ENCODE results near the gene GAPDHS. TPM values are rescaled to one million over a fixed set of nuclear protein-coding genes. Genes with fewer than 3 reads are reported as not detected.

GAPDHS gene
- total and polyA plus RNA-seq, 2 of the 13 experiments (the other 11 are each of a cell fraction or from before 2014, with no cell fraction given), result not detected

GRCh38 chr19:35569281-35569781, 36.1 kb downstream of the GAPDHS start (continued):
- TF ChIP-seq UBTF (CRISPR knock-in tag; IDR thresholded peaks at IDR 0.05), result 0 out of 2 replicates have a peak, but pooled peaks have one; percentile 39
- peak; percentile 62; the same call in 1 of the 2 replicates for TF ChIP-seq ZNF558 (CRISPR knock-in tag; IDR thresholded peaks at IDR 0.05; ENCODE audit: borderline replicate concordance)
- peak; percentile 95 for TF ChIP-seq ZNF281 (CRISPR knock-in tag; IDR thresholded peaks at IDR 0.05; ENCODE audit: borderline replicate concordance)
- no peak for TF ChIP-seq HOMEZ (CRISPR knock-in tag; IDR thresholded peaks at IDR 0.05; ENCODE audit: low read depth)
- TF ChIP-seq SIN3A (IDR thresholded peaks at IDR 0.05; ENCODE audit: borderline replicate concordance, low read depth, low read length), result no peak
- TF ChIP-seq ZNF644 (CRISPR knock-in tag; IDR thresholded peaks at IDR 0.05; ENCODE audit: low read depth), result peak; percentile 32; the same call in 1 of the 2 replicates
- no peak for TF ChIP-seq ZNF44 (CRISPR knock-in tag; IDR thresholded peaks at IDR 0.05)
- no peak for TF ChIP-seq ZNF280D (CRISPR knock-in tag; IDR thresholded peaks at IDR 0.05)
- TF ChIP-seq ZNF160 (CRISPR knock-in tag; IDR thresholded peaks at IDR 0.05), result no peak
- TF ChIP-seq MIER2 (CRISPR knock-in tag; IDR thresholded peaks at IDR 0.05), result peak; percentile 72; the same call in 1 of the 2 replicates
- TF ChIP-seq ZNF207 (IDR thresholded peaks at IDR 0.05; ENCODE audit: borderline replicate concordance), result no peak
- TF ChIP-seq FOXK1 (CRISPR knock-in tag; IDR thresholded peaks at IDR 0.05; ENCODE audit: borderline replicate concordance, low read depth), result no peak
- TF ChIP-seq FOXA3 (CRISPR knock-in tag; IDR thresholded peaks at IDR 0.05), result peak; percentile 65
- no peak; the same call in 1 of the 2 replicates for TF ChIP-seq SIX4 (CRISPR knock-in tag; IDR thresholded peaks at IDR 0.05)
- peak; percentile 90 for TF ChIP-seq PAXIP1 (CRISPR knock-in tag; conservative IDR thresholded peaks at IDR 0.05)
- TF ChIP-seq ZNF768 (CRISPR knock-in tag; IDR thresholded peaks at IDR 0.05), result no peak
